NCI-H510A treated with DMSO at 0.1 percent for 48 hours (cell line): Measurements from ENCODE around the gene SHC2.
"Not testable (repeated sequence)": the region's sequence is repeated elsewhere in the genome, so short reads cannot be mapped to it uniquely, and the experiment has no call there.

Experiments
- DNase-seq: peaks from one replicate; lab custom pipeline; 2025; lab: John Stamatoyannopoulos, UW

The SHC2 gene

GRCh38 chr19:389935-390289 lies 70.9 kb downstream of the SHC2 start:
- DNase-seq: no peak

GRCh38 chr19:389255-389934 lies 71.4 kb downstream of the SHC2 start:
- DNase-seq: no peak

GRCh38 chr19:388691-389090 lies 72.1 kb downstream of the SHC2 start:
- no peak for DNase-seq

DNA sequence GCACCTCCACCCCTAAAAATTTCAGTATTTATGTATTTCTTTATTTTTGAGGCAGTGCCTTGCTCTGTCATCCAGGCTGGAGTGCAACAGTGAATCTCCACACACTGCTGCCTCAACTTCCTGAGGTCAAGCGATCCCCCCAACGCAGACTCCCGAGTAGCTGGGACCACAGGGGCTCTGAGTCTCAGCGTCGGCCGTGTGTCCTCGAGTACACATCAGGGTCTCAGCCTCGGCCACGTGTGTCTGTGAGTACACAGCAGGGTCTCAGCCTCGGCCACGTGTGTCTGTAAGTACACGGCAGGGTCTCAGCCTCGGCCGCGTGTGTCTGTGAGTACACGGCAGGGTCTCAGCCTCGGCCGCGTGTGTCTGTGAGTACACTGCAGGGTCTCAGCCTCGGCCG lies 73.1 kb downstream of the SHC2 start:
- DNase-seq: no peak

DNA sequence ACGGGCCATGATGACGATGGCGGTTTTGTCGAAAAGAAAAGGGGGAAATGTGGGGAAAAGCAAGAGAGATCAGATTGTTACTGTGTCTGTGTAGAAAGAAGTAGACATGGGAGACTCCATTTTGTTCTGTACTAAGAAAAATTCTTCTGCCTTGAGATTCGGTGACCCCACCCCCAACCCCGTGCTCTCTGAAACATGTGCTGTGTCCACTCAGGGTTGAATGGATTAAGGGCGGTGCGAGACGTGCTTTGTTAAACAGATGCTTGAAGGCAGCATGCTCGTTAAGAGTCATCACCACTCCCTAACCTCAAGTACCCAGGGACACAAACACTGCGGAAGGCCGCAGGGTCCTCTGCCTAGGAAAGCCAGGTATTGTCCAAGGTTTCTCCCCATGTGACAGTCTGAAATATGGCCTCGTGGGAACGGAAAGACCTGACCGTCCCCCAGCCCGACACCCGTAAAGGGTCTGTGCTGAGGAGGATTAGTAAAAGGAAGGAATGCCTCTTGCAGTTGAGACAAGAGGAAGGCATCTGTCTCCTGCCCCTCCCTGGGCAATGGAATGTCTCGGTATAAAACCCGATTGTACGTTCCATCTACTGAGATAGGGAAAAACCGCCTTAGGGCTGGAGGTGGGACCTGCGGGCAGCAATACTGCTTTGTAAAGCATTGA lies 74.1 kb downstream of the SHC2 start:
- peak; percentile 15 for DNase-seq

GRCh38 chr19:386189-386588 lies 74.6 kb downstream of the SHC2 start:
- not testable (repeated sequence) for DNase-seq

DNA sequence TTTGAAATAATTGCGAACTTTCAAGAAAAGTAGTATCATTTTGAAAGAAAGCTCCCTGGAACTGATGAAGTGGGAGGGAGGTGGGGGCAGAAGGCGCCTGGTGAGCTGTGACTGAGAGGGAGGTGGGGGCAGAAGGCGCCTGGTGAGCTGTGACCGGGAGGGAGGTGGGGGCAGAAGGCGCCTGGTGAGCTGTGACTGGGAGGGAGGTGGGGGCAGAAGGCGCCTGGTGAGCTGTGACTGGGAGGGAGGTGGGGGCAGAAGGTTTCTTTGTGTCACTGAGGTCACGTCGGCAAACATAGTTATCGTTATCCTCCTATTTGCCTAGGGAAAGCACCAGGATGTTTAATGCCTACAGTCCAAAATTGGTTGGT lies 76.0 kb downstream of the SHC2 start:
- DNase-seq: no peak

- no peak for DNase-seq
Measured at GRCh38 chr19:383922-384798, 76.7 kb downstream of the SHC2 start.

DNA sequence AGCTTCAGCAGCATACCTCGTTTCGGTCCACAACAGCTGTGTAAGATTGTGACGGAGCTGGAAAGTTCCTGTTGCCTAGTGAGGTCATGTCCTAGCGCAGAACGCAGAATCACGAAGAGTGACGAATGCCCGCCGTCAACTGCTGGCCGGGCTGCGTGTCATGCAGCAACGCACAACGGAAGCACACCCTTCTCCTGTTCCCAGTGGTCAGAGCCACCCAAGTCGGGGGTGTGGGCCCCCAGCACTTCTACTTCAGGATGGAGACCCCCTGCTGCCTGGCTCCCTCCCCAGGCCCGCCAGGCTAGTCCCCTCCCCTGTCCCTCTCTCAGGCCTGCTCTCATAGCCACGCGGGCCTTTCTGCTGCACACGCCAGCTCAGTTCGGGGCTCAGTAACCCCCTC lies 77.8 kb downstream of the SHC2 start:
- DNase-seq: no peak

- peak; percentile 74 for DNase-seq
Measured at GRCh38 chr19:382578-382977, 78.3 kb downstream of the SHC2 start.

DNA sequence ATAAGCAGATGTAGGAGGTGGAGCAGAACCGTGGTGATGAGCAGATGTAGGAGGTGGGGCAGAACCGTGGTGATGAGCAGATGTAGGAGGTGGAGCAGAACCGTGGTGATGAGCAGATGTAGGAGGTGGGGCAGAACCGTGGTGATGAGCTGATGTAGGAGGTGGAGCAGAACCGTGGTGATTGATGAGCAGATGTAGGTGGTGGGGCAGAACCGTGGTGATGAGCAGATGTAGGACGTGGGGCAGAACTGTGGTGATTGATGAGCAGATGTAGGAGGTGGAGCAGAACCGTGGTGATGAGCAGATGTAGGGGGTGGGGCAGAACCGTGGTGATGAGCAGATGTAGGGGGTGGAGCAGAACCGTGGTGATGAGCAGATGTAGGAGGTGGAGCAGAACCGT lies 78.9 kb downstream of the SHC2 start:
- DNase-seq: not testable (repeated sequence)

GRCh38 chr19:380618-381219 lies 80.1 kb downstream of the SHC2 start:
- not testable (repeated sequence) for DNase-seq

GRCh38 chr19:379796-380195 lies 81.0 kb downstream of the SHC2 start:
- DNase-seq: no peak

DNA sequence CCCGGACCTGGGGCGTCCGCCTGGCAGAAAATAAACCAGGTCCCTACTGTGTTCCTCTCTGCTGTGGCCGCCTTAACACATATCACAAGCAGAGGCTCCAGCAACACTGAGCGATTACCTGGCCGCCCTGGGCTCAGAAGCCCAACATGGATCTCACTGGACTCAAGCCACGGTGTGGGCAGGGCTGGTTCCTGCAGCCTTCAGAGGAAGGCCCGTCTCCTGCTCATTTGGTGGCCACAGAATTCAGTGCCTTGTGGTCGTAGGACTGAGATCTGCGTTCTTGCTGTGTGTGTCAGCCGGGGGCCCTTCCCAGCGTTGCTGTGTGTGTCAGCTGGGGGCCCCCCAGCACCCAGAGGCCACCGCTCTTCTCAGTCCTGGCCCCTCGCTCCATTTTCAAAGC lies 82.1 kb downstream of the SHC2 start:
- no peak for DNase-seq

- DNase-seq: no peak
Measured at GRCh38 chr19:377801-378581, 82.8 kb downstream of the SHC2 start.

DNA sequence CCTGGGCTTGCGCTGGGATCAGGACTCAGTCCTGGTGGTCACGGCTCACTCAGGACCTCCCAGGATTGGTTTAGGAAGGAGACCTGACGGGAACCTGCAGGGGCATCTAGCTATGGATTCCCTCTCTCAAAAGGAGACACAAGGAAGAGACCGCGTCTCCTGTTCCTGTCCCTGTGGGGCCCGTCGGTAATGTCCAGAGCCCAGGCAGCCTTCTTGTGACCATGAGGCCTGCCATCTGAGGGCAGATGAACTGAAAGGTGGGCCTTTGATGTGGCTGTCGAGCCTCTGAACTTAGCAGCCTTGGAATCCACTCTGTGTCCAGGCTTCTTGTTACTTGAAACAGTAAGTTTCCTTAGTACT lies 84.7 kb downstream of the SHC2 start:
- no peak for DNase-seq

DNA sequence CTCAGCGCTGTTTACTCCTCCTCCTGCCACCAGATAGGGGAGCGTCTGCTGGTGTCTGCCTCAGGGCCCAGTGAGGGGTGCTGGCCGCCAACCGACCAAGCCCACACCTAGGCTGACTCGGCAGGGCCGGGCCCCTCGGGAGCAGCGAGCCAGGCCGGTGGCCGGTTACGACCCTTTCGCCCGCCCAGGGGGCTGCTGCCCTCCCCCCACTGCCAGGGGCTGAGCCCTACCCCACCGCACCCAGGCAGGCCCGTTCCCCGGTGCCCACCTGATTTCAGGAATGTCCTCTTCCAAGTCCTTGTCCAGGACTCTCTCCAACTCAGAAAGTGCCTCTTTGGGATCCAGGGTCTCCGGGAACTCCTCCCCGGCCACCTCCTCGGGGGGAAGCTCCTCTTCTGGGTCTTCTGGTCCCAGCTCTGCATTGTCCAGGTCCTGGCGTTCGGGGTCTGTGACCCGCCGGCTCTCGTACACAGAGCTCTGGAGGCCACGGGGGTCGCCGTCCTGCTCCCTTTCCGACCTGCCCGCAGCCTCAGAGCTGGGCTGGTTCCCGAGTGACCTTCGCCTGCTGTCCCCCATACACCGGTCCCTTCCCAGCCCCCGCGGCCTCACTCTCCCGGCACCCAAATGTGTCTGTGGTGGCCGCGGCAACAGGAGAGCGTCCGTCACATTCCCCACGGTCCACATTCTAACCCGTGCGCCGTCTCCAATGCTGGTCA lies 85.3 kb downstream of the SHC2 start:
- DNase-seq: no peak

- DNase-seq: no peak
Measured at GRCh38 chr19:374886-375235, 86.0 kb downstream of the SHC2 start.

DNA sequence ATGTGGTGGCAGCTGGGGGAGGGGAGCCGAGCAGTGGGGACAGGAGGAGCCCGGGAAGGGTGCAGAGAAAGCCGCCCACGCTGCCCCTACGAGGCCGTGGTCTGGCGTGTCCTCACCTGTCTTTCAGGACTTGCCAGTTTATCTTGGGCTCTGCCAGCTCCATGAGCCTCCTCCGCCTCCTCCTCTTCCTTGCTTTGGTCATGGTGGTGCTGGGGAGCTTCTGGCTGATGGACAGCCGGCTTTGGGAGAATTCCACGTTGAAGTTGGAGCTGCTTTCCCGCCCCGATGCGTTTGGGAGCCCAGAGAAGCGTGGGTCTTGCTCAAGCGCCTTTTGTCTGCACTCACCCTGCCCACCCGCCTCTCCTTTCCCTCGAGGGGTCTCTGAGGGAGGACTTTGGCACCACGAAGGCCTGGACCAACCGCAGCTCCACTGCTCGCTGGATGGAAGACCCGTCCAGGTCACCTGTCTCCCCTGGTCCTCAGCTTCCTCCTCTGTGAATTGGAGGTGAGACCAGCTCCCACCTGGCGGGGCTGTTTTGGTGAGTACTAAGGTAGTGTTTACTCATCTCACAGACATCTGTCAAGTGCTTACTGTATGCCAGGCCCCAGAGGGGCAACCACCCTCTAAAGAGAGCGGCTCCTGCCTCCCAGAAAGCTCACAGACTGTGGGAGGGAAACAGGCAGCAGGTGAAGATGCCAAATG lies 86.5 kb downstream of the SHC2 start:
- peak; percentile 48 for DNase-seq

DNA sequence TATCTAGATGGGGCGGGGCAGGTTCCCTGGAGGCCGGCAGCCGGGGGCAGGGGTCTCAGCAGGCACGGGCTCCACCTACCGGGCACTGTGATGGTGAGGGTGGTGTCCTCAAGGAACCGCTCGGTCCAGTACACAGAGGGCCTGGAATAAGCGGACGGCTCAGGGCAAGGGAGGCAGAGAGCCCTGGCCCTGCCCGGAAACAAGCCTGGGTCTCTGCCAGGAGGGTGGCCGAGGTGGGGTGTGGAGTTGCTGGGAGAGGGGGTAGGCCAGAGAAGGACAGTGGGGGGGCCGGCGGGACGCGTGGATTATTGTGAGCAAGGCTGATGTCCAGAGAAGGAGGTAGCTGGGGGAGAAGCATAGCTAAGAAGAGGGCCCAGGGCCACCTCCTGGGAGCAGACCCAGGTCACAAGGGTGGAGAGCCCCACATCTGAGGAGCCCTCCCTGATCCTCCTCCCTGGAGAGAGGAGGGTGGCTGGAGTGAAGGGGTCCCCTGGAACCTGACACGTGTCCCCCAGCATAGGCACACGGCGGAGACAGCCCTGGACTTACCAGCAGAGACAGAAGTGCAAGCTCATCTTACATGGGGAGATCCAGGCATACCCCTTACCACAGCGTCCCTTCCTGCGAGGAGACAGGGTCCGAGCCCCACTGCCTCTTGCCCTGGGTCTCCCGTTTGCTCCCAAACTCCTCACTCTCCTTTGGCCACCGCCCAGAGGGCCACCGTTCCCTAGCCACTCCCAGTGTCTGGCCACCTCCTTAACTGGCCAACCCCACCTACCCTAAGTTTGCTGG lies 87.2 kb downstream of the SHC2 start:
- DNase-seq: no peak
